SH-SY5Y (cell line): Measurements from ENCODE around the gene ATP6V1C2.

Experiments used
- GATA2 ChIP-seq: IDR thresholded peaks from 2 replicates; pipeline ENCODE4 v1.6.1; 2011; ENCODE audit warnings: mild to moderate bottlenecking, low read depth, low read length
- GATA3 ChIP-seq: IDR thresholded peaks from 2 replicates; pipeline ENCODE4 v1.6.1; 2011; ENCODE audit warnings: low read depth, mild to moderate bottlenecking, low read length, moderate library complexity

Gene ATP6V1C2

GRCh38 chr2:10753156-10753555, 31.7 kb downstream of the ATP6V1C2 start:
- TF ChIP-seq GATA2 (no peak), GATA3 (no peak)

GRCh38 chr2:10753876-10754275, 32.4 kb downstream of the ATP6V1C2 start:
- no peak for TF ChIP-seq GATA2
- TF ChIP-seq GATA3: no peak

DNA sequence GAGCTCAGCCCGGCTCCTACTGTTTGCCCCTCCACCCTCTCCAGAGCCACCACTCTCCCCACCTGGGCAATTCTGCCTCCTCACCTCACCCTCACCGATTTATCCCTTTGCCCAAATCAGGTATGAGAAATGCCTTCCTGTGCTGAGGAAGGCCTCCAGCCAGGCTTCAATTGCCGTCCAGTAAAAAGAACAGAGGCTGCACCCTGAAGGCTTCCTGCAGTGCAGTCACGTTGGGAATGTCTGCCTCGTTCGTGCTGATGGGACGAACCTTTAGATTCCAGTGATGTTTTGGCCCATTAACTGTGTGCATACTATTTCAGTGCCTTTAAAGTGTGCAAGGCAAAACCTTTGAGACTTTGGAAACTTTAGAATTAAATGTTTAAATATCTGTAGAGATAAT, 34.2 kb downstream of the ATP6V1C2 start:
- TF ChIP-seq GATA2 (no peak), GATA3 (no peak)

DNA sequence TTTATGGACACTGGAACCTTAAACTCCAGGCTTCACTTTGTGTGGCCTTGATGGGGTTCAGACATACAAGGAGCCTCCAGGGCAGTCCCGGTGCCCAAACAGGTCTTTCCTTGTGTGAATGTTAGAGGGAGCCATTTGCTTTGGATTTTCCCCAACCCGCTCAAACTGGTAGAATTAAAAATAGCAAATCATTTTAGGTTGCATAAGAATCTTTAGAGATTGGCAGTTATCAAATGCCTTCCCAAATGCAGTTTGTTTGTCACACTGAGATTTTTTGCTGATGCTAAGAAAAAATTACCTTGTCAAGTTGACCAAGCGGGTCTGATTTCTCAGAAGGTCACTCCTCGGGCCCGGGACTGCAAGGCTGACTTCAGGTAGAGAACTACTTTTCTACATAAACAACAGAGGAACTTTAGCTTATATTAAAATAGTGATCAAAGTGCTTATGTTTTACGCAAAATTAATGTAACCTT, 36.4 kb downstream of the ATP6V1C2 start:
- no peak for TF ChIP-seq GATA3
- no peak for TF ChIP-seq GATA2

- TF ChIP-seq GATA2: no peak
- TF ChIP-seq GATA3: no peak
Observed at GRCh38 chr2:10759151-10759714, 37.8 kb downstream of the ATP6V1C2 start.

GRCh38 chr2:10760794-10761504, 39.5 kb downstream of the ATP6V1C2 start:
- no peak for TF ChIP-seq GATA3
- no peak for TF ChIP-seq GATA2

DNA sequence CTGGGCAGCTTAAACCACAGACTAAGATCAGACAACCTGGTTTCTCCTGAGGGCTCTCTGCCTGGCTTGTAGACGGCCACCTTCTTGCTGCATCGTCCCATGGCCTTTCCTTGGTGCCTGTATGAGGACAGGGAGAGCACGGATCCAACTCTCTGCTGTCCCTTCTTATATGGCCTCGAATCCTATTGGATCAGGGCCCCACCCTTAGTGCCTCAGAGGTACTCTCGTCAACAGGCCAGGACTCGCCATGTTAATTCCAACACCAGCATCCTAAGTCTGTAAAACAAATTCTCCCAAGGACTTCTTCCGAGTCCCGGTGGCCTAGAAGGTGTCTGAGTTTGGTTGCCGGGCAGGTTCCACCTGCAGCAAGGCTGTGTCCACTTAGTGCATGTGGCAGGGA, 40.2 kb downstream of the ATP6V1C2 start:
- TF ChIP-seq GATA3 (no peak), GATA2 (no peak)

GRCh38 chr2:10762651-10763460, 41.4 kb downstream of the ATP6V1C2 start:
- TF ChIP-seq GATA2 (no peak), GATA3 (no peak)

DNA sequence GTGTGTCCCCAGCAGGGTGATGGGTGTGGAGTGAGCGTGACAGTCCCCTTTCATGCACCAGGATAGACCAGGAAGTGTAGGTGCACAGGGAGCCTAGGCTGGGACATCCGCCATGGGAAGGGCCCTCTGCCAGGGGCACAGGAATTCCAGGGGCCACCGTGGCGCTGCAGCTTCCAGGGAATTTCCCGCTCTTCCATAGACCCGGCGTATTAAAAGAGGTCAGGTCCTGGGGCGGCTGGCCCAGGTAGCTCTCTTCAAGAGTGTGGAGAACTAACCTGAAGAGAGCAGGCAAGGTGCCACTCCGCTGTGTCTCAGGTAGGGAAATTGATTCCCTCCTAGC, 42.0 kb downstream of the ATP6V1C2 start:
- TF ChIP-seq GATA3: no peak
- no peak for TF ChIP-seq GATA2

DNA sequence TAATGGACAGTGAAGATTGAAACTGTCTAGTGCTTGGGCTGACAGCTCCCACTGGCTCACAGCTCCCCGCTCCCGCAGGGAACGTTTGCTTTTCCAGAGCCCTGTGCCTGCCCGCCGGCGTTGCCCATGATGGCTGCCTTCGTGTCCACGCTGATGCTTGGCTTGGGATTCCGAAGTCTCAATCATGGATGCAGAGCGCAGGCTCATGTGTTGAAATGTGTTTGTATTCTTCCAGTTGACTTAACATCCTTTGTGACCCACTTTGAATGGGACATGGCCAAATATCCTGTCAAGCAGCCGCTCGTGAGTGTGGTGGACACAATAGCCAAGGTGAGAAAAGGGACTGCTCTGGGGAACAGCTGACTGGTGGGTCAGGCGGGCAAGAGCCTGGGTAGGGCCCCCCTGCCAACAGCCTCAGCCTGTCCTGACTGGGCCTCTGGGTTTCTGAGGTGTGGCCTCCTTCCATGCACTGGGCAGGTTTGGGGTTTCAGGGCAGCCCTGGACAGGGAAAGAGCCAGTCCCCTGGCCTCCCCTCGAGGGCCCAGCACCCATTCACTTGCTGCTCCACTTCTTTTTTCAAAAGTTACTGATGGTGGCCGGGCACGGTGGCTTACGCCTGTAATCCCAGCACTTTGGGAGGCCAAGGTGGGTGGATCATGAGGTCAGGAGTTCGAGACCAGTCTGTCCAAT, 42.8 kb downstream of the ATP6V1C2 start:
- TF ChIP-seq GATA3: no peak
- TF ChIP-seq GATA2: no peak

DNA sequence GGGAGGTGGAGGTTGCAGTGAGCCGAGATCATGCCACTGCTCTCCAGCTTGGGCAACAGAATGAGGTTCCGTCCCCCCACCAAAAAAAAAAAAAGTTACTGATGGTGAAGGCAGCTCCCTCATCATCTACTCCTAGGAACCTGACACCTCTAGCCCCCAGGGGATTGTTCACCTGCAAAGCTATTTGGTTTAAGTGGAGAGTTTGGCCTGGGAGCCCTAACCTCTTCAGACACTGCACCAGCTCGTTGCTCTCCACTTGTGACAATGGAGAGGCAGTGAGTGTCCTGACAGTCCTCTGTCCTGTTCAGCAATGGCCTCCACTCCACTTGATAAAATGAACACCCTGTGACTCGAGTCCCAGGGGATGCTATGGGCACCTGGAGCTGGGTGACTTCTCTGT, 43.5 kb downstream of the ATP6V1C2 start:
- TF ChIP-seq GATA2 (no peak), GATA3 (no peak)

- TF ChIP-seq GATA3 (no peak), GATA2 (no peak)
Observed at GRCh38 chr2:10765461-10765860, 44.0 kb downstream of the ATP6V1C2 start.

GRCh38 chr2:10765914-10766313, 44.5 kb downstream of the ATP6V1C2 start:
- TF ChIP-seq GATA2 (no peak), GATA3 (no peak)

DNA sequence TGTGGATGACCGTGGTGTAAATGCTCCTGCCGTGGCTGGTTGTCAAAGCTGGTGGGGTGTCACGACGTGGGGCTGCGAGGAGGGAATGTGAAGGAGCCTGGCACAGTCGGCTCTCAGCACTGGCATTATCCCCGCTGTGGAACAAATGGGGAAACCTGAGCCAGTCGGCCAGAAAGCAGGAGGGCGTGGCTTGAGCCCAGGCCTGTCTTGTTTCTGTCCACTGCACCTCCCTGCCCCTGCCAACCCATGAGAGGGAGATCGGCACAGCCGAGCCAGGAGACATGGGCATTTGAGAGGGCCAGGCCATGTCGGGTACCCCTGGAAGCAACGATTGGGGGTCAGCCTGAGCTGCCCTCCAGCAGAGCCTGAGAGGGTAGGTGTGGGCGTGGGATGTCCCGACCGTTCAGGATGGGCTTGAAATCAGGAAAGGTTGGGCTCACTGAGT, 46.7 kb downstream of the ATP6V1C2 start:
- TF ChIP-seq GATA3 (no peak), GATA2 (no peak)
